ENCODE results near the gene PIK3R3. TPM values are rescaled to one million over a fixed set of nuclear protein-coding genes. Genes with fewer than 3 reads are reported as not detected.

Gene PIK3R3
- total RNA-seq (2022; extraction: Qiagen RNA extraction), result 0.81 to 1.1 TPM (median 0.85 TPM) in 5 replicates

DNA sequence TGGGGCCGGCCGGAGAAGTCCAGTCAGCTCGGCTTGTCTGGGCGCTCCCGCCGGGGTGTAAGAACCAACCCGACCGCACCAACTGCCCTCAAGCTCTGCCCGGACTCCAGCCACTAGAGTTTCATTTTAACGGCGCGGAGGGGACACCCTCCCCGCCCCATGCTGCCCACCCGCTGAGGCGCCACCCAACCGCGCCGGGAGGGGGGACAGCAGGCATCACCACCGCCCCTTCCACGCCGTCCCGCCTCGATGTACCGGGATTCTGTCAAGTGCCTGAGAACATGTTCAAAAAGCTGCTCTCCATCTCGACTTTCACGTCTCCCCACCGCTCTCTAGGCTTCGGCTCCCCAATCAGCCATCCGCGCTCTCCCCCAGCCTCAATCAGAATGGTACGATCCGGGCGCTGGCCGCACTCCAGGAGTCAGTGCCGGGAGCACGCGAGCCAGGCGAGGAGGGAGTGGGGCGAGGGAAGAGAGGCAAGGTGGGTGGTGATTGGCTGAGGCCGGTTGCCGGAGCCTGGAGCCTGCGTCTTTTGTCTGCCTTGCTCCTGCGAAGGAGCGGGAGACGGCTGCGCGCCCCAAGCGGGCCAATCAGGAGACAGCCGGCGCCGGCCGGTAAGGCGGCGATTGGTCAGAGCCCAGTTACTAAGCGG lies at the start of gene PIK3R3:
TSS of gene PIK3R3 (minus strand) at position 101 of the 652 bp plus-strand sequence. CDS start 677 bp downstream, outside the sequence.

GRCh38 chr1:46176211-46176865 lies 43.9 kb upstream of the PIK3R3 start, which contains the start of gene P3R3URF:
P3R3URF (minus strand) TSS chr1:46176488; CDS start chr1:46176471, 17 bp downstream.

DNA sequence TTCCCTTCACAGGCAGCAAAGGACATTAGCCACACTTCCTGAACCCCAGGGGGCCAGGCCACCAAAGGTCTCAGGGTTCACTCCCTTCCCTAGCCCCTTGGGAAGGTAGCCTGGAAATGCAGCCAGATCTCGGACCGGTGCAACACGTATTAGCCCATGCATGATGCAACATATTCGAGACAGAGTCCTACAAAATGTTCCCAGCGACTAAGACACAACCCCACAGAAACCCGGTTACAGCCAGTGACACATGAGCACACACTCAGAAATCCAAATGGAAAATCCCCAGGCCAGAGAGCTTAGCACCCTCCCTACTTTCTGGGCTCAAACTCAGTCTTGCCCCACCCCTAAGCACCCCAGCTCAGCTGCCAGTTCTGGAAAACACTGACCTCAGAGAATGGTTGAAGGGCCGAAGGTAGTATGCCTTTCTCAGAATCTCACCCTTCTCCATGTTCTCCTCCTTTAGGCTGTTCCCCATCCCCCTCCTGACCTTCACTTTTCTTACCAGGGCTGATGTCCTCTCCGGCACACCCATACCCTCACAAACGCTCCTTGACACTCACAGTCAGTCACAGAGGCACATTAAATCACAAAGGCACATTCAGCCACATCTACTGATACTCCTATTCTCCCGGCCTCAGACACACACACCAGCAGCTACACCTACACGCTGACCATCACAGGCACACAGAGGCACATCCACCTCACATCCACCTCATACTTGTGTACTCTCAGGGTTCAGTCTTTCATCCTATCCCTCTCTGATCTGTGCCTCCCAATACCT lies 42.2 kb upstream of the PIK3R3 start, which contains the start of gene TSPAN1:
TSS of gene TSPAN1 (plus strand) at position 640 of the 784 bp plus-strand sequence. CDS start 6,021 bp downstream, outside the sequence.

Other genes with a start within 250 kb of the PIK3R3 start
- 1.5 to 3.4 TPM (median 2.6 TPM) in 5 replicates for gene TSPAN1, start 42.5 kb upstream of the PIK3R3 start, total RNA-seq (2022; extraction: Qiagen RNA extraction)
- gene P3R3URF, start 43.9 kb upstream of the PIK3R3 start, total RNA-seq (2022; extraction: Qiagen RNA extraction), result not detected in 5 replicates
- 35.0 to 51.2 TPM (median 47.4 TPM) in 5 replicates for gene POMGNT1, start 65.8 kb upstream of the PIK3R3 start, total RNA-seq (2022; extraction: Qiagen RNA extraction)
- not detected in 5 replicates for gene LURAP1, start 70.7 kb upstream of the PIK3R3 start, total RNA-seq (2022; extraction: Qiagen RNA extraction)
- 9.9 to 12.3 TPM (median 11.8 TPM) in 5 replicates for gene RAD54L, start 115.1 kb upstream of the PIK3R3 start, total RNA-seq (2022; extraction: Qiagen RNA extraction)
- gene LRRC41, start 171.0 kb upstream of the PIK3R3 start, total RNA-seq (2022; extraction: Qiagen RNA extraction), result 35.3 to 46.7 TPM (median 43.0 TPM) in 5 replicates
- 385 to 553 TPM (median 411 TPM) in 5 replicates for gene UQCRH, start 171.1 kb upstream of the PIK3R3 start, total RNA-seq (2022; extraction: Qiagen RNA extraction)
- gene NSUN4, start 208.2 kb upstream of the PIK3R3 start, total RNA-seq (2022; extraction: Qiagen RNA extraction), result 12.3 to 14.1 TPM (median 13.5 TPM) in 5 replicates